T-cell (primary cell): Measurements from ENCODE around the gene LDLRAD2. TPM values are rescaled to one million over a fixed set of nuclear protein-coding genes. Genes with fewer than 3 reads are reported as not detected.

Source experiments
- ATAC-seq, 4 experiments: fragments of 200-7000 bp in 3 of 4; fragments of 150-1000 bp in 1 of 4; cut with Tn5 transposase; replicated peaks in 1 of 4; 1 replicate in 3 of 4; 2 replicates in 1 of 4; pipeline ENCODE4 v1.10.0; 2021; ENCODE audit warnings: moderate library complexity in 3 of 4, mild to moderate bottlenecking in 2 of 4, moderate number of reproducible peaks in 1 of 4
- CTCF ChIA-PET, 2 donors: fragments of 300-600 bp; sonication (Branson Sonifier 250); formaldehyde crosslinking; loops; one replicate each; lab custom pipeline; 2022; ENCODE audit warnings: antibody characterized with exemption in 2 of 2; lab: Charles Lee
- POLR2A ChIA-PET, 2 donors: fragments of 300-600 bp; sonication (Branson Sonifier 250); formaldehyde crosslinking; loops; one replicate each; lab custom pipeline; 2022; ENCODE audit warnings: antibody characterized with exemption in 2 of 2; lab: Charles Lee
- DNase-seq, 35 experiments: peaks; one replicate each; pipeline versions ENCODE4 v3.0.0 to v3.0.0-alpha.2; 2013 to 2023
- H3K27ac ChIP-seq: one replicate; pipeline ENCODE4 v1.5.1; 2013; ENCODE audit warnings: low read length
- H3K27me3 ChIP-seq, 2 experiments: replicated peaks in 1 of 2; 1 replicate in 1 of 2; 2 replicates in 1 of 2; pipeline versions ENCODE4 v1.6.1 to v1.7.0; 2013; ENCODE audit warnings: low read length in 1 of 2, mixed read lengths in 1 of 2; ENCODE audit not compliant: control insufficient read depth in 2 of 2, insufficient read depth in 2 of 2; ENCODE audit errors: extremely low read depth in 1 of 2
- H3K36me3 ChIP-seq, 2 donors: 1 replicate in 1 of 2; 2 replicates in 1 of 2; pipeline versions ENCODE4 v1.6.1 to v1.7.0; 2013; ENCODE audit warnings: low read length in 1 of 2; ENCODE audit not compliant: control insufficient read depth in 2 of 2, insufficient read depth in 1 of 2; ENCODE audit errors: extremely low read depth in 1 of 2
- H3K4me1 ChIP-seq, 2 experiments: 1 replicate in 1 of 2; 2 replicates in 1 of 2; pipeline versions ENCODE4 v1.6.1 to v1.7.0; 2013; ENCODE audit warnings: low read length in 2 of 2, mixed read lengths in 1 of 2; ENCODE audit not compliant: insufficient read depth in 2 of 2, control insufficient read depth in 1 of 2; ENCODE audit errors: extremely low read depth in 1 of 2
- H3K4me3 ChIP-seq, 2 donors: 1 replicate in 1 of 2; 2 replicates in 1 of 2; pipeline versions ENCODE4 v1.5.1 to v1.7.0; 2013; ENCODE audit warnings: mild to moderate bottlenecking in 2 of 2, low read length in 1 of 2, moderate library complexity in 1 of 2; ENCODE audit not compliant: control insufficient read depth in 1 of 2; ENCODE audit errors: extremely low read depth in 1 of 2
- H3K9me3 ChIP-seq: 2 replicates; pipeline ENCODE4 v1.7.0; 2013
- H3K27ac Mint-ChIP-seq, 2 donors: one replicate each; pipeline ENCODE4 v1.8.0; 2020 to 2021; ENCODE audit warnings: mild to moderate bottlenecking in 2 of 2, mixed read lengths in 2 of 2
- H3K27me3 Mint-ChIP-seq, 2 donors: one replicate each; pipeline ENCODE4 v1.8.0; 2021 to 2022; ENCODE audit warnings: mixed read lengths in 2 of 2
- H3K36me3 Mint-ChIP-seq: one replicate; pipeline ENCODE4 v1.8.0; 2021; ENCODE audit warnings: mixed read lengths
- H3K4me1 Mint-ChIP-seq, 3 donors: one replicate each; pipeline ENCODE4 v1.8.0; 2020 to 2022; ENCODE audit warnings: mixed read lengths in 3 of 3, mild to moderate bottlenecking in 1 of 3
- H3K4me3 Mint-ChIP-seq, 3 donors: one replicate each; pipeline ENCODE4 v1.8.0; 2020 to 2022; ENCODE audit warnings: mild to moderate bottlenecking in 3 of 3, mixed read lengths in 3 of 3, moderate library complexity in 3 of 3
- H3K9me3 Mint-ChIP-seq, 3 donors: one replicate each; pipeline ENCODE4 v1.8.0; 2020 to 2022; ENCODE audit warnings: mixed read lengths in 3 of 3
- WGBS: methylation state at CpG from one replicate; pipeline ENCODE4 v1.1.5; 2013; ENCODE audit warnings: missing lambda C conversion rate; ENCODE audit not compliant: insufficient coverage; 5-methylcytosine and 5-hydroxymethylcytosine counted together
- total RNA-seq, 35 experiments: library from RNA in 6 of 35; stranded (reverse) in 6 of 35; fragments of 120-200 nt in 1 of 35; gene quantifications; one replicate each; pipeline versions ENCODE4 v1.2.1 to v1.2.4 and lab custom pipeline; 2013 to 2026

LDLRAD2 gene
- total RNA-seq, 5 donors from 2014 or later (not counting 1 experiment from before 2014, with no cell fraction given): 0.07 to 0.13 TPM; not detected in 3

GRCh38 chr1:21840981-21841380 is 28.9 kb downstream of the LDLRAD2 start:
- Mint-ChIP-seq H3K4me1 (no peaks in the 10 kb centered on the region), H3K27me3 (no peaks in the 10 kb centered on the region), H3K9me3 (no peaks in the 10 kb centered on the region), H3K4me3 (no peak overlapping the region), H3K36me3 (no peaks in the 10 kb centered on the region), H3K27ac (no peak overlapping the region)
- no peaks in the 10 kb centered on the region for H3K9me3 ChIP-seq
- CTCF ChIA-PET: no interaction called here
- peaks cover 0 to 5% of the 10 kb centered on the region in 2 experiments for H3K27me3 ChIP-seq
- POLR2A ChIA-PET: no interaction called here
- H3K27ac ChIP-seq: no peak overlapping the region
- WGBS: 89% methylated on average over 7 of the region's 13 CpGs
- no peak for ATAC-seq
- no peaks in the 10 kb centered on the region for H3K4me1 ChIP-seq
- DNase-seq: no peak
- no peaks in the 10 kb centered on the region for H3K36me3 ChIP-seq
- H3K4me3 ChIP-seq: no peak overlapping the region

GRCh38 chr1:21841852-21842466 is 29.9 kb downstream of the LDLRAD2 start:
- DNase-seq: no peak
- H3K9me3 Mint-ChIP-seq: no peaks in the 10 kb centered on the region
- CTCF ChIA-PET: no interaction called here

GRCh38 chr1:21842606-21843162 is 30.6 kb downstream of the LDLRAD2 start:
- 80% methylated on average over 14 of the region's 15 CpGs for WGBS
- H3K4me3 Mint-ChIP-seq: no peak overlapping the region
- H3K9me3 Mint-ChIP-seq: no peaks in the 10 kb centered on the region
- peaks cover 0 to 5% of the 10 kb centered on the region in 2 experiments for H3K27me3 ChIP-seq
- ChIA-PET POLR2A (no interaction called here), CTCF (no interaction called here)
- H3K36me3 Mint-ChIP-seq: no peaks in the 10 kb centered on the region
- H3K27ac Mint-ChIP-seq: no peak overlapping the region
- no peak for ATAC-seq
- no peaks in the 10 kb centered on the region for H3K36me3 ChIP-seq
- no peak overlapping the region for H3K4me3 ChIP-seq
- no peaks in the 10 kb centered on the region for H3K4me1 Mint-ChIP-seq
- no peaks in the 10 kb centered on the region for H3K27me3 Mint-ChIP-seq
- no peaks in the 10 kb centered on the region for H3K4me1 ChIP-seq
- DNase-seq: no peak
- no peaks in the 10 kb centered on the region for H3K9me3 ChIP-seq
- no peak overlapping the region for H3K27ac ChIP-seq

More at GRCh38 chr1:21841852-21842466, 29.9 kb downstream of the LDLRAD2 start:
- Histone ChIP-seq H3K4me1 (no peaks in the 10 kb centered on the region), H3K9me3 (no peaks in the 10 kb centered on the region), H3K4me3 (no peak overlapping the region), H3K27ac (no peak overlapping the region), H3K36me3 (no peaks in the 10 kb centered on the region), H3K27me3 (peaks cover 0 to 5% of the 10 kb centered on the region in 2 experiments)
- H3K36me3 Mint-ChIP-seq: no peaks in the 10 kb centered on the region
- no peaks in the 10 kb centered on the region for H3K27me3 Mint-ChIP-seq
- H3K4me3 Mint-ChIP-seq: no peak overlapping the region
- no peaks in the 10 kb centered on the region for H3K4me1 Mint-ChIP-seq
- POLR2A ChIA-PET: no interaction called here
- no peak overlapping the region for H3K27ac Mint-ChIP-seq
- 84% methylated on average over 15 of the region's 21 CpGs for WGBS
- no peak for ATAC-seq

GRCh38 chr1:21843208-21843607 is 31.1 kb downstream of the LDLRAD2 start:
- Histone ChIP-seq H3K27me3 (peaks cover 0 to 5% of the 10 kb centered on the region in 2 experiments), H3K9me3 (no peaks in the 10 kb centered on the region), H3K36me3 (no peaks in the 10 kb centered on the region), H3K4me1 (no peaks in the 10 kb centered on the region), H3K4me3 (no peak overlapping the region), H3K27ac (no peak overlapping the region)
- ChIA-PET CTCF (no interaction called here), POLR2A (no interaction called here)
- no peaks in the 10 kb centered on the region for H3K9me3 Mint-ChIP-seq
- H3K4me3 Mint-ChIP-seq: no peak overlapping the region
- H3K4me1 Mint-ChIP-seq: no peaks in the 10 kb centered on the region
- 84% methylated on average over 7 of the region's 13 CpGs for WGBS
- no peaks in the 10 kb centered on the region for H3K36me3 Mint-ChIP-seq
- DNase-seq (no peak), ATAC-seq (no peak)
- H3K27me3 Mint-ChIP-seq: no peaks in the 10 kb centered on the region
- no peak overlapping the region for H3K27ac Mint-ChIP-seq

GRCh38 chr1:21843996-21844395 is 31.9 kb downstream of the LDLRAD2 start:
- H3K27ac ChIP-seq: no peak overlapping the region
- no peaks in the 10 kb centered on the region for H3K9me3 ChIP-seq
- no peak overlapping the region for H3K4me3 ChIP-seq
- H3K36me3 Mint-ChIP-seq: no peaks in the 10 kb centered on the region
- no peaks in the 10 kb centered on the region for H3K4me1 Mint-ChIP-seq
- no peaks in the 10 kb centered on the region for H3K27me3 Mint-ChIP-seq
- 93% methylated on average over 11 of the region's 11 CpGs for WGBS
- no peak for ATAC-seq
- H3K9me3 Mint-ChIP-seq: no peaks in the 10 kb centered on the region
- no peaks in the 10 kb centered on the region for H3K36me3 ChIP-seq
- H3K4me3 Mint-ChIP-seq: no peak overlapping the region
- ChIA-PET POLR2A (no interaction called here), CTCF (no interaction called here)
- DNase-seq: no peak
- no peak overlapping the region for H3K27ac Mint-ChIP-seq
- peaks cover 0 to 5% of the 10 kb centered on the region in 2 experiments for H3K27me3 ChIP-seq
- H3K4me1 ChIP-seq: no peaks in the 10 kb centered on the region

- H3K4me3 ChIP-seq: no peak overlapping the region
- DNase-seq (no peak), ATAC-seq (no peak)
- ChIA-PET POLR2A (no interaction called here), CTCF (no interaction called here)
- Mint-ChIP-seq H3K27ac (no peak overlapping the region), H3K9me3 (no peaks in the 10 kb centered on the region), H3K27me3 (no peaks in the 10 kb centered on the region), H3K36me3 (no peaks in the 10 kb centered on the region), H3K4me3 (no peak overlapping the region), H3K4me1 (no peaks in the 10 kb centered on the region)
- peaks cover 0 to 5% of the 10 kb centered on the region in 2 experiments for H3K27me3 ChIP-seq
- H3K36me3 ChIP-seq: no peaks in the 10 kb centered on the region
- 86% methylated on average over 27 of the region's 33 CpGs for WGBS
- H3K4me1 ChIP-seq: no peaks in the 10 kb centered on the region
- H3K9me3 ChIP-seq: no peaks in the 10 kb centered on the region
- no peak overlapping the region for H3K27ac ChIP-seq
Observed at GRCh38 chr1:21845646-21846641, 33.9 kb downstream of the LDLRAD2 start.
